Stimulated activated CD4-positive, alpha-beta T cell treated with anti-CD3 and anti-CD28 coated beads, Interleukin-2, amount 100 ng/mL, for 4 hours (primary cell): Measurements from ENCODE around the gene LNPK.
"Not testable (repeated sequence)": the region's sequence is repeated elsewhere in the genome, so short reads cannot be mapped to it uniquely, and the experiment has no call there.

Source experiments
- DNase-seq: peaks from one replicate; pipeline ENCODE4 v3.0.0-alpha.2; 2020; ENCODE audit warnings: low read depth

LNPK gene

GRCh38 chr2:175973373-175973772, 28.7 kb downstream of the LNPK start:
- DNase-seq, result no peak

- no peak for DNase-seq
These were observed 35.2 kb downstream of the LNPK start for GRCh38 chr2:175966839-175967238.

DNA sequence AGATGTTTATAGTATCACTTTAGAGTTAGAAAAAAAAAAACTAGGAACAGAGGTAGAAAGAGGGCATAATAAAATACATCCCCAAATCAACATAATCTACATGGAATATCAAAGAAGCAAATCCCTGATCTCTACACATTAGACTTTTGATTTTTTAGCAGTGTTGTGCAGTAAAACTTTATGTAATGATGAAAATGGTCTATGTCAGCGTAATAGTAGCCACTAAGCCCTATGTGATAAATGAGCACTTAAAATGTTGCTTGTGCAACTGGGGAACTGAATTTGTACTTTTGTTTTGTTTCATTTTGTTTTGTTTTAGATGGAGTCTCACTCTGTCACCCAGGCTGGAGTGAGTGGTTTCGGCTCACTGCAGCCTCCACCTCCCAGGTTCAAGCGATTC, 36.3 kb downstream of the LNPK start:
- DNase-seq, result no peak

GRCh38 chr2:175964195-175964594, 37.9 kb downstream of the LNPK start:
- DNase-seq, result no peak

GRCh38 chr2:175963171-175963570, 38.9 kb downstream of the LNPK start:
- DNase-seq, result not testable (repeated sequence)

GRCh38 chr2:175957845-175958244, 44.2 kb downstream of the LNPK start:
- no peak for DNase-seq

DNA sequence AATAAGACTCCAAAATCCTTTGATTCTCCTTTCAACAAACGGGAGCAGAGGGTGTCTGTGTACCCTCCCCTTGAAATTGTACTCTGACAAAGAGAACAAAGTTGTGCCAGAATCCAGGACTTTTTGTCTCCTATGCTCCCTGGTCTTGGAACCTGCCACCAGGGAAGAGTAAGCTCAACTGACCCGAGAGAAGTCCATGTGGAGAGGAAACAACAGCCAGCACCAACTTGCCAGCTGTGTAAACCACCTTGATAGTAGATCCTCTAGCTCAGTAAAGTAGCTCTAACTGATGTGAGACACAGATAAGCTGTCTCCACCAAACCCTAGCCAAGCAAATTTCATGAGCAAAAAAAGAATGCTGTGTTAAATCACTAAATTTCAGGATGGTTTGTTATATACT, 46.9 kb downstream of the LNPK start:
- no peak for DNase-seq

DNA sequence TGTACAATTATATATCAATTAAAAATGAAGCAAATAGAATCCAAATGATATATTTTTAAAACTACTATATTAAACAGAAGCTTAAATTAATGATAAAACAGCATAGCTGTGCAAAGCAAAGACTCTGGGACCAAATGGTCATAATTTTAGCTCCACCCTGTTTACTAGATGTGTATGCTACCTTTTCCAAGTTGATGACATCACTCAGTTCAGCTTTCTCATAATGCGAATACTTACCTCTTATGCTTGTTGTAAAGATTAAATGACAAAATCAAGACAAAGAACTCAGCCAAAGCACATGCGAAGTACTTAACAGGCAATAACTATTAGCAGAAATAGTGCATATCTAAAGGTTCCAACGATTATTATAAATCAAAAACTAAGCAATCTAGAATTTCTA, 51.6 kb downstream of the LNPK start:
- DNase-seq, result no peak

GRCh38 chr2:175948191-175948590, 53.9 kb downstream of the LNPK start:
- DNase-seq, result no peak

GRCh38 chr2:175947073-175947472, 55.0 kb downstream of the LNPK start:
- DNase-seq, result no peak

DNA sequence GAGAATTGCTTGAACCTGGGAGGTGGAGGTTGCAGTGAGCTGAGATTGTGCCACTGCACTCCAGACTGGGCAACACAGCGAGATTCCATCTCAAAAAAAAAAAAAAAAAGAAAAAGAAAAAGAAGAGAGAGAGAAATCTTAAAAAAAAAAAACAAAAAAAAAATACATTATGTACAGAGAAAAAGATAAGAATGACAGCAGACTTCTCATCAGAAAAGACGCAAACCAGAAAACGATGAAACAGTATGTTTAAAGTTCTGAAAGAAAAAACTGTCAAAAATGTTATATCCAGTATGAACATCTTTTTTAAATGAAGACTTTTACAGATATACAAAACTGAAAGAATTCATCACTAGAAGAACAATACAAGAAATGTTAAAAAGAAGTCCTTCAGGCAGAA, 60.4 kb downstream of the LNPK start:
- DNase-seq, result no peak

- no peak for DNase-seq
These were observed 64.9 kb downstream of the LNPK start for GRCh38 chr2:175937216-175937615.

DNA sequence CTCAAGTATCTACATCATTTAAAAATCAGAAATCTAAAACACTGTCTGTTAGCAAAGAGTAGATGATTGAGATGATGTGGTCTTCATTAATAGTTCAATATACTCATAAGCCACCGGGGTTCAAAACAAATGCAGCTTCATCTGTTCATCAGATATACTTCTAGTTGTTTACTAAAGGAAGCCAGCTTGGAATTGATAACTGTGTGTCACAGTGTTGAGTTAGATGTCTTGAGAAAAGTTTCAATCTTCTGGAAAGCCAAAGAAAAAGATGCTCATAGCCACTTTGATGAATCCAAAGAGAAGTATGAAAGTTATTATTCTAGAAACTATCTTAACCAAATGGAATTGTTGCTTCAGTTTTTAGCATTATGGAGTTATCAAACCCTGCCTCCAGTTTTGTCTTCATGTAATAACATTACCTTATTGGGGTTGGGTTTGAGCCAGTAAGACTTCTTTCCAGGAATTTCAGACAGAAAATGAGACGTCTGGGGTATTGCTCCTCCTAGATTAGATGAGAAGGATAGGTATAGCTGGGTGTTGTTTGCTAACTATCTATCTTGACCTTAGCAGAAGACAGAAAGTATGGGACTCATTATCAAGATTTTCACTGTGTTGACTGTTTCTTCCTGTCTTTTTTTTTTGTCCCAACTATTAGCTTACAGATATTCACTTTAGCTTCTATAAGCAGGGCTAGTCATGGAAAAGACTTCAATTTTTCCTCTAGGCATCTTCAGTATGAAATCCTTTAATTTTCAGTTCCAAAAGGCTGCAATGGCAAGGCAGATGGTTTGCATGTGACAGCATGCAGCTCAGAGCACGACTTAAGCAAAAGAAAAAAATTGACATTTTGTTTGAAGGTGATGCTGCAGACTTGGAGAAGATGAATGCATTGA, 66.5 kb downstream of the LNPK start:
- DNase-seq, result no peak

DNA sequence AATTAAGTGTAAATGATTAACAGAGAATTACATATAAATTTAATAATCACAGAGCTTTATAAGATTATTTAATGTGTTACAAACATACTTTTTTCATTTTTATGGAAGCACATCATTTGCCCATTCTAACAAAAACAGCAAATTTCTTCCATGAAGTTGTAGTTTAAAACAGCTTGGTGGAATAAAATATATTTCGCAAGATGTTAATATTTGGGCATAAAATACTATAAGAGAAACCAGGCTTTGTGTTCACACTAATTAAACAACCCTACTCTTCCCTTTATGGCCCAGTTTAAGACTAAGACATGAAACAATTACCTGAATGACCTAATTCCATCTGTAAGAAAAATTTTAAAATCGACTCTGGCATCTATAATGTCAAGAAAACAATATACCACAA, 69.4 kb downstream of the LNPK start:
- no peak for DNase-seq

DNA sequence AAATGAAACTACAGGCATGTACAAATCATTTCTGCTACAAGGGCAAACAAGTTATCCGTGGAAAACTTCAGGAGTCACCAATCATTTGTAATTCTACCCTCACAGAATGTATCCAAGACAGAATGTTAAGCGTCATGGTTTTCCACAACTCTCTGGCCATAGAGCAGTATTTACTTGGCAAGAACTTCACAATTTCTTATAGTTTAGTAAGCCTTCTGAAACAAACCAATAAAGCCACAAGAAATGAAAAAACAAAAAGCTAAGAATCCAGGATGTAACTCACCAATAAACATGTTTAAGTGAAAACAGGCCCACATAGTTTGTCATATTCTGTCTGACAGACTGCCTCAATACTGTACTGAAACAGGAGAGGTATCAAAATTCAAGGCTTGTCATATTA, 70.3 kb downstream of the LNPK start:
- DNase-seq, result no peak

- DNase-seq, result no peak
These were observed 71.6 kb downstream of the LNPK start for GRCh38 chr2:175930504-175930903.

- no peak for DNase-seq
These were observed 72.2 kb downstream of the LNPK start for GRCh38 chr2:175929850-175930249.

DNA sequence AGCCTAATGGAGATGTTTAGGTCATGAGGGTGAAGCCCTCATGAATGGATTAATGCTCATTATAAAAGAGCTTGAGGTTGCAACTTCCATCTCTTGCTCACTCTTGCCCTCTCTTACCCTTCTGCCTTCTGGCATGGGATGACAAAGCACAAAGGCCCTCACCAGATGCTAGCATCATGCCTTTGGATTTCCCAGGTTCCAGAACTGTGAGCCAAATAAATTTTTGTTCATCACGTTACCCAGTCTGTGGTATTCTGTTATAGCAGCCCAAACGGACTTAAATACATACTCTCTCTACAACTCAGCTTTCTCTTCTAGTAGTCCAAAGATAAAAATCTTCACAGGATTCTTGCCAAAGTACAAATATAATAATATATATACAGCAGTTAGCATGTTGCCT, 75.8 kb downstream of the LNPK start:
- DNase-seq, result no peak

GRCh38 chr2:175922160-175922559, 79.9 kb downstream of the LNPK start:
- no peak for DNase-seq

DNA sequence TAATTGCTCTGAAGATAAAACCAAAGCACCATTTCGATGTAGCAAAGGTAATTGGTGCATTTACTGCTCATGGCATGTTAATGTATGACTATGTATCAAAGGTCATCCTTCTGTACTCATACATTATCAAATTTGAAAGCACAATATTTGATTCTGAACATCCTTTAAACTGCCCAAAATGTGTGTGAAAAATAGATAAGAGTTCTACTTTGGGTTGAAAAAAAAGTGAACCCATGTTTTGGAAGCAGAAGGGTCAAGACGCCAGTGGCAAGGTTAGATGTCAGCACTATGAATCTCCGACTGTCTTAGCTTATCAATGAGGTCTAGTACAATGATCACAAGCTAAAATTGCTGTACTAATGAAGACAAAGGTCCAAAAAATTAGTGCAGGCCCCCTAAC, 83.1 kb downstream of the LNPK start:
- no peak for DNase-seq

GRCh38 chr2:175914846-175915245, 87.2 kb downstream of the LNPK start:
- no peak for DNase-seq

DNA sequence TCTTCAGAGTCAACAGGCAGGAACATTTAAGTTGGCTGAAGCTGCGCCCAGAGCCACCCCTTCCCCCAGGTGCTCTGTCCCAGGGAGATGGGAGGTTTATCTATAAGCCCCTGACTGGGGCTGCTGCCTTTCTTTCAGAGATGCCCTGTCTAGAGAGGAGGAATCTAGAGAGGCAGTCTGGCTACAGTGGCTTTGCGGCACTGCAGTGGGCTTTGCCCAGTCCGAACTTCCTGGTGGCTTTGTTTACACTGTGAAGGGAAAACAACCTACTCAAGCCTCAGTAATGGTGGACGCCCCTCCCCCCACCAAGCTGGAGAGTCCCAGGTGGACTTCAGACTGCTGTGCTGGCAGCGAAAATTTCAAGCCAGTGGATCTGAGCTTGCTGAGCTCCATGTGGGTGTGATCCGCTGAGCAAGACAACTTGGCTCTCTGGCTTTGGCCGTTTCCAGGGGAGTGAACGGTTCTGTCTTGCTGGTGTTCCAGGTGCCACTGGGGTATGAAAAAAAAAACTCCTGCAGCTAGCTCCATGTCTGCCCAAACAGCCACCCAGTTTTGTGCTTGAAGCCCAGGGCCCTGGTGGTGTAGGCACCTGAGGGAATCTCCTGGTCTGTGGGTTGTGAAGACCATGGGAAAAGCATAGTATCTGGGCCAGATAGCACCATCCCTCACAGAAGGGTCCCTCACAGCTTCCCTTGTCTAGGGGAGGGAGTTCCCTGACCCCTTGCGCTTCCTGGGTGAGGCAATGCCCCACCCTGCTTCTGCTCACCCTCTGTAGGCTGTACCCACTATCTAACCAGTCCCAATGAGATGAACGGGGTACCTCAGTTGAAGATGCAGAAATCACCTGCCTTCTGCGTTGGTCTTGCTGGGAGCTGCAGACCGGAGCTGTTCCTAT, 88.0 kb downstream of the LNPK start:
- not testable (repeated sequence) for DNase-seq

DNA sequence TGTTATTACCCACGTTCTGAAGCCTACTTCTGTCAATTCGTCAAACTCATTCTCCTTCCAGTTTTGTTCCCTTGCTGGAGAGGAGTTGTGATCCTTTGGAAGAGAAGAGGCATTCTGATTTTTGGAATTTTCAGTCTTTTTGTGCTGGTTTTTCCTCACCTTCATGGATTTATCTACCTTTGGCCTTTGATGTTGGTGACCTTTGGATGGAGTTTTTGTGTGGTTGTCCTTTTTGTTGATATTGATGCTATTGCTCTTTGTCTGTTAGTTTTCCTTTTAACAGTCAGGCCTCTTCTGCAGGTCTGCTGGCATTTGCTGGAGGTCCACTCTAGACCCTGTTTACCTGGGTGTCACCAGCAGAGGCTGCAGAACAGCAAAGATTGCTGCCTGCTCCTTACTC, 88.8 kb downstream of the LNPK start:
- DNase-seq, result not testable (repeated sequence)
